HG02623 (cell line): ENCODE results near the gene AMD1.
"Not testable (repeated sequence)": the region's sequence is repeated elsewhere in the genome, so short reads cannot be mapped to it uniquely, and the experiment has no call there.

Experiments
- ATAC-seq: cut with Tn5 transposase; IDR thresholded peaks from one replicate; pipeline ENCODE4 v1.9.1; 2021; ENCODE audit warnings: moderate library complexity; ENCODE audit not compliant: unreplicated experiment

Gene AMD1

GRCh38 chr6:110873981-110874879 is at the start of gene AMD1:
Gene AMD1 (plus strand): TSS chr6:110874785. CDS start chr6:110875106, 321 bp downstream.
- ATAC-seq: peak; percentile 71

- no peak for ATAC-seq
These were observed 48.1 kb upstream of the AMD1 start for GRCh38 chr6:110826236-110827129.

DNA sequence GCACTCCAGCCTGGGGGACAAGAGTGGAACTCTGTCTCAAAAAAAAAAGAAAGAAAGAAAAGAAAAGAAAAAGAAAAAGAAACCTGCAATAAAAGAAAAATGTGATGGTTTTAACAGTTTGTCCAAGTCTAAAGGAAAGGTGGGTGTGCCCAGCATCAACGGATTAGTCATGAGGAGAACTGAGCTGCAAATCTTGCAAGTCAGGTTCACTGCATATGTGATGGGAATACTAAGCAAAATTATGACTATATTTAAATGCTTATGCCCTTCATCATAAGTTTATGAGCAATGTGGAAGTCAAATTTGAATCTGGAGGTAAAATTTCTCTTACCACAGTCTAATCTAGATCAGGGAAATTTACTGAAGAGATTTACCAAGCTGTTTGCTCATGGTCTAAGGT is 46.2 kb upstream of the AMD1 start:
- ATAC-seq: no peak

- no peak for ATAC-seq
These were observed 43.2 kb upstream of the AMD1 start for GRCh38 chr6:110831405-110831804.

GRCh38 chr6:110833831-110834230 is 40.8 kb upstream of the AMD1 start:
- ATAC-seq: no peak

- ATAC-seq: not testable (repeated sequence)
These were observed 38.8 kb upstream of the AMD1 start for GRCh38 chr6:110835751-110836150.

- no peak for ATAC-seq
These were observed 33.3 kb upstream of the AMD1 start for GRCh38 chr6:110841266-110841665.

DNA sequence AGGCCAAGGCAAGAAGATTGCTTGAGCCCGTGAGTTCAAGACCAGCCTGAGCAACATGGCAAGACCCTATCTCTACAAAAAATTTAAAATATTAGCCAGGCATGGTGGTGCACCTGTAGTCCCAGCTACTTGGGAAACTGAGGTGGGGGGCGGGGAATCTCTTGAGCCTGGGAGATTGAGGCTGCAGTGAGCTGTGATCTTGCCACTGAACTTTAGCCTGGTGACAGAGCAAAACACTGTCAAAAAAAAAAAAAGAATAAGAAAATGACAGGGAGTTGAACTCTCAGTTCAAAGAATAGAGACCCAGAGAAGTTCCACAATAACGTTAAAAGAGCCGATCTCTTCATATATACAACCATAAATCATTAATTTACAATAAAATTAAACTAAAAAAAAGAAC is 24.8 kb upstream of the AMD1 start:
- ATAC-seq: no peak

DNA sequence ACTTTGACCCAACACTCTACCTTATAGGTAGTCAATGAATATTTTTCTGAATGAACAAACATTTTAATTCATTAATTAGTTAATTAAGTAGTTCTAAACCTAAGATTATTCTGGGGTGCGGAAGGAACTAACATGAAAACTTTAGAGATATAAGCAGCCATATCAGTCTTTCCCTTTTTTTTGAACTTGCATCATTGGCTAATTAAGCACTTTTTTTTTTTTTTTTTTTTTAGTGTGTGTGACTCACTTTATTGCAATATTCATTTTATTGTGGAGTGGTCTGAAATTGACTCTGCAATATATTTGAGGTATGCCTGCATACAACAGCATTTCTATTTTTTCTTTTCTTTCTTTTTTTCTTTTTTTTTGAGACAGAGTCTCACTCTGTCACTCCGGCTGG is 21.8 kb upstream of the AMD1 start:
- ATAC-seq: no peak

DNA sequence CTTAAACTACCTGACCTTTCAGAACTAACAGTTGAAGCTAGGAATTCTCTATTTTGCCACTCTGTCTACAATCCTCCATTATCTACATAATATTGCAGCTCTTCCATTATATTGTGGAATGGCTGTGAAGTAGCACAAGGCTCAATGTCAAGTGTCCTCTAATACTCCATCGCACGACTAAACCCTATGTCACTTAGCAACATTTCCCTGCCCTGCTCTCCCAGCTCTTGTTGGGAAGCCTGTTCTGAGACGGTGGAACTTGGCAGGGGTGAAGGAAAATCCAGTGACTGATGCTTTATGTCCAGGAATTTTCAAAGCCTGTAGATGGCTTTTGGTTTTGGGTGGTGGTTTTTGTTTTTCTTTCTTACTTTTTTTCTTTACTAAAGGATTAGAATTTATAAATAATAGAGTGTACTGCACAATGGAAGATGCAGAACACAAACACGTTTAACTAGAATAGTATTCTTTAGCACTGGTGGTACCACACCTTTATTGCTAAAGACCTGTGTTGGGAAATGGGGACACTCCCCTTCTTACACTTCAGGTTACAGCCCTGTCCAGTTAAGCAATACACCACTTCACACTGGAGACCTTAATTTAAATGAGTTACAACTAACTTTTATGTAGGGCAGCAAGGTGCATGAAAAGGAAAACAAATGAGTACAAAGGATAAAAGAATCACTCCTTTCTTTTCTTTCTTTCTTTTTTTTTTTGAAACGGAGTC is 20.7 kb upstream of the AMD1 start:
- no peak for ATAC-seq

- ATAC-seq: no peak
These were observed 18.3 kb upstream of the AMD1 start for GRCh38 chr6:110856296-110856695.

GRCh38 chr6:110858016-110858415 is 16.6 kb upstream of the AMD1 start:
- no peak for ATAC-seq

DNA sequence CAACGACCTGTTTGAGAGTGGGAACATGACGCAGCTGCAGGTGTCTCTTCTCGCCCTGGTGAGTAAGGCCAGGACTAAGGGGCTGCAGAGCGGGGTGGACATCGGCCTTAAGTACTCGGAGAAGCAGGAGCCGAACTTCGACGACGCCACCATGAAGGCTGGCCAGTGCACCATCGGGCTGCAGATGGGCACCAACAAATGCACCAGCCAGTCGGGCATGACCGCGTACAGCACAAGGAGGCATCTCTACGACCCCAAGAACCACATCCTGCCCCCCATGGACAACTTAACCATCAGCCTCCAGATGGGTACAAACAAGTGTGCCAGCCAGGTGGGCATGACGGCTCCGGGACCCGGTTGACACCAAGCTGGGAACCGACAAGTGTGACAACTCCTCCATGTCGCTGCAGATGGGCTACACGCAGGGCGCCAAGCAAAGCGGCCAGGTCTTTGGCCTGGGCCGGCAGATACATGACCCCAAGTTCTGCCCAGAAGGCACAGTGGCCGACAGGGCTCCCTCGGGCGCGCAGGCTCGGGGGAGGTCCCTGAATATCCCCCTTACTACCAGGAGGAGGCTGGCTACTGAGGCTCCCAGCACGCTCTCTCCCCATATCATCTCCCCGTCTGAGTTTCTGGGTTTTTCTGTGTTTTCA is 15.9 kb upstream of the AMD1 start:
- ATAC-seq: no peak

DNA sequence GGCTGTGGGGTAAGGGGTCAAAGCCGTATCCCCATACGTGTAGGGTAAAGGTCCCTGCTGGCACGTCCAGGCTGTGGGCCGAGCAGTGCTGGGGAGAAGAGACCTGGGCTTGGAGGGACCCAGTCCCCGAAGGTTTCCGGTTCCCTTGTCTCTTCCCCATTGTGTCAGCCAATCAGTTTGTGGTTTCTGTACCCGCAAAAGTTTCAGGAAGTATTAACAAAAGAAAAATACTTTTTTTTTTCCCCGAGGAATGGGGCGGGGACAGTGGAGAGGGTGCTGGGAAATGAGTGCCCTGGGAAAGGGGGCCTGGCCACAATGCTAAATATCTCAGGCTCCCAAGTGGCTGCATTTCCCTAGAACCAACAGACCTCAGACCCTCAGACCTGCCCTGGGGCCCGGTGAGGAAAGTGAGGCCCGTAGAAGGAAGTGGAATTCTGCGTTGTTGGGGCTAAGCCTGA is 15.2 kb upstream of the AMD1 start:
- ATAC-seq: peak; percentile 64

DNA sequence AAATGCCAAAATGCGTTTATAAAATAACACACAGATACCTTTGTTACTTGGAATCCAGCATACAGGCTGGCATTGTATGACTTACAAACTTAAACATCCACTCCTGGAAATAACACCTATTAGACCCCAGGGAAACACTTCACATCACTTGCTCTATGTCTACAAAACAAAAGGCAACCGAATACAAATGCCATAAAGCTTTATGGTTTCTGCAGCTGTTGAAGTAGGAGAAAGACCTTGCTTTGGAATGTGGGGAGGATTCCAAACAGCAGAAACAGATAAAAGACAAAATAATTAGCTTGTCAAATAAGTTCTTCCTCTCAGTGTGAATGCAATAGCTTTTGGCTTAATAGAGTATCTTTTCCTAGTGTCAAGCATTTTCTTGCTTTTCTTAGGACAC is 9.8 kb upstream of the AMD1 start:
- ATAC-seq: no peak

- ATAC-seq: peak; percentile 8
These were observed 429 bp downstream of the AMD1 start for GRCh38 chr6:110874880-110875547.

- peak; percentile 2 for ATAC-seq
These were observed 1.1 kb downstream of the AMD1 start for GRCh38 chr6:110875548-110876169.

DNA sequence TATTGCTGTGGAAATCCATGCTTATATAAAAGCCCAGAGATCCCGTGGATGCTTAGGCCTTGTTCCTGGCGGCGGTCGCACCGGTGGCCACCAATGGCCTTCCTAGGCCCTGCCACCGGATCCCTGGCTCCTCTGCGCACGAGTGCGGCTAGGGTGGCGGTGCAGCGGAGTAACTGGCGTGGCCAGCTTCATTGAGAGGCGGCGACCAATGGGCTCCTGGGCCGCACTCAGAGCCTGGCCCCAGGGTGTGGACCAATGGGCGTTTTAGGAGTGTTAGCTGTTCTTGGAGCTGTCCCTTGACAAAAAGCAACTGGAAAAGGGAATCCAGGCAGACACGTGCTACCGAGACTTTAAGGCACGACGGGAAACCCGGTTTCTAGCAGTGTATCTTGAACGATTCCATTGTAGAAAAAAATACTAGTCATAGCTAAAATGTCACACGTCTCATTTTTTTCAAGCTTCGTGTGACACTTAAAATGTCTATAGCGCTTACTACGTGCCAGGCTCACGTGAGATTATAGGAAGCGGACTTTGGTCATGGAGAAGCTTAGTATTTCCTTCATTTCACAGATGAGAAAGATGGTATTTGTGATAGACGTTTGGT is 1.7 kb downstream of the AMD1 start:
- ATAC-seq: no peak
